Spleen (tissue), 11 donors: ENCODE data around the gene PDK4. TPM values are rescaled to one million over a fixed set of nuclear protein-coding genes. Genes with fewer than 3 reads are reported as not detected.

Experiments used
- DNase-seq: peaks from one replicate; pipeline ENCODE4 v3.0.0-alpha.2; 2020
- H3K27ac ChIP-seq, 8 donors: fragments of 200-600 bp; sonication (generic) in 7 of 8; 1 replicate in 4 of 8; 2 replicates in 4 of 8; pipeline versions ENCODE4 v1.5.0 to v1.8.0; 2016 to 2021; ENCODE audit warnings: inconsistent platforms in 4 of 8, mild to moderate bottlenecking in 4 of 8, moderate library complexity in 1 of 8
- H3K27me3 ChIP-seq, 7 donors: fragments of 200-600 bp; sonication (generic) in 6 of 7; replicated peaks in 1 of 7; 1 replicate in 4 of 7; 2 replicates in 3 of 7; pipeline versions ENCODE4 v1.5.0 to v1.8.0; 2016 to 2021; ENCODE audit warnings: inconsistent platforms in 3 of 7, mild to moderate bottlenecking in 1 of 7
- H3K36me3 ChIP-seq, 6 donors: fragments of 200-600 bp; sonication (generic) in 5 of 6; 1 replicate in 4 of 6; 2 replicates in 2 of 6; pipeline versions ENCODE4 v1.5.0 to v1.8.0; 2016 to 2021; ENCODE audit warnings: inconsistent platforms in 2 of 6
- H3K4me1 ChIP-seq, 6 donors: fragments of 200-600 bp; sonication (generic) in 5 of 6; 1 replicate in 3 of 6; 2 replicates in 3 of 6; pipeline versions ENCODE4 v1.5.0 to v1.8.0; 2016 to 2021; ENCODE audit warnings: inconsistent platforms in 3 of 6
- H3K4me3 ChIP-seq, 8 donors: fragments of 200-600 bp; sonication (generic) in 7 of 8; 1 replicate in 4 of 8; 2 replicates in 4 of 8; pipeline versions ENCODE4 v1.5.0 to v1.8.0; 2016 to 2021; ENCODE audit warnings: inconsistent platforms in 4 of 8, mild to moderate bottlenecking in 4 of 8, moderate library complexity in 2 of 8
- H3K9me3 ChIP-seq, 8 donors: fragments of 200-600 bp; sonication (generic) in 7 of 8; 1 replicate in 4 of 8; 2 replicates in 4 of 8; pipeline versions ENCODE4 v1.5.0 to v1.8.0; 2016 to 2021; ENCODE audit warnings: inconsistent platforms in 4 of 8
- CTCF ChIP-seq, 11 experiments: fragments of 200-600 bp in 7 of 11; fragments of 450-650 bp in 4 of 11; sonication (generic) in 4 of 11; IDR thresholded peaks in 8 of 11; conservative IDR thresholded peaks in 3 of 11; 1 replicate in 7 of 11; 2 replicates in 4 of 11; pipeline versions ENCODE4 v1.4.0 to v1.8.0; 2016 to 2021; ENCODE audit warnings: antibody characterized with exemption in 11 of 11, inconsistent platforms in 4 of 11, mild to moderate bottlenecking in 1 of 11
- POLR2A ChIP-seq, 3 donors: fragments of 450-650 bp; IDR thresholded peaks; one replicate each; pipeline ENCODE4 v1.5.1; 2017; ENCODE audit warnings: antibody characterized with exemption in 3 of 3, mild to moderate bottlenecking in 1 of 3
- POLR2AphosphoS5 ChIP-seq, 3 donors: sonication (generic); formaldehyde crosslinking; IDR thresholded peaks; one replicate each; pipeline ENCODE4 v1.5.1; 2017; ENCODE audit warnings: antibody characterized with exemption in 3 of 3
- WGBS, 5 donors: extraction: QIAGEN DNeasy Blood & Tissue Kit in 3 of 5; methylation state at CpG; one replicate each; pipeline versions ENCODE4 v1.1.5 to v1.1.7; 2013 to 2018; 5-methylcytosine and 5-hydroxymethylcytosine counted together
- intact Hi-C: fragments of 100-400 bp; cut with DNase I; formaldehyde crosslinking; loops from one replicate; pipeline ENCODE4 v1.15.0; 2023; ENCODE audit warnings: low total_unique reads
- polyA plus RNA-seq, 3 donors: library from polyadenylated mRNA; stranded (reverse); fragments of 200-250 nt; gene quantifications; one replicate each; pipeline ENCODE4 v1.2.1, GENCODE V29; 2013
- total RNA-seq, 7 donors: library from RNA; depleted of rRNA in 3 of 7; stranded (reverse); fragments of >200 nt in 3 of 7; fragmentation: NEBNext Ultra II Directional in 4 of 7; extraction: Animal tissue kit (Norgen Biotek cat#: 25700) in 4 of 7; gene quantifications; one replicate each; pipeline versions ENCODE4 v1.1.0 to v1.2.1, GENCODE V29; 2016 to 2021
- donor health status: healthy with polysubstance abuse.
- donor health status: DM: no; HTN: no; CAD: no; lungs with moderate emphysema.
- donor health status: DM: no; HTN: no; CAD: no.
- donor health status: Bipolar disorder and iron deficiency.
- donor health status: healthy.
- donor health status: DM: no; HTN: no; CAD: no.
- donor health status: DM: yes; HTN: yes; CAD: no.

The PDK4 gene
- total and polyA plus RNA-seq, 10 donors, result 21.1 to 1,055 (median 167) TPM

- Histone ChIP-seq H3K4me1 (peaks cover 0 to 41% (median 21%) of the 10 kb centered on the region in 6 donors), H3K27me3 (no peaks in the 10 kb centered on the region), H3K27ac (peak overlapping the region in 4 of 8 donors; percentile 4 to 27 (median 14)), H3K9me3 (no peaks in the 10 kb centered on the region), H3K4me3 (no peak overlapping the region), H3K36me3 (no peaks in the 10 kb centered on the region)
- no peak for DNase-seq
- intact Hi-C loops, result loop anchor here (10.0 kb wide), 1 partner anchor 47 kb away; the partner anchor contains the start of gene PDK4
- TF ChIP-seq POLR2A (IDR thresholded peaks at IDR 0.05) (no peak), POLR2AphosphoS5 (IDR thresholded peaks at IDR 0.05) (no peak), CTCF (IDR thresholded peaks at IDR 0.05 in 8 of 11, conservative IDR thresholded peaks at IDR 0.05 in 3 of 11) (no peak)
- whole genome bisulfite sequencing, 5 donors, result 71 to 86% (median 84%) methylated on average over 5 to 6 of the region's 6 CpGs
Observed at GRCh38 chr7:95547361-95548348, 48.7 kb downstream of the PDK4 start.

- TF ChIP-seq CTCF (IDR thresholded peaks at IDR 0.05 in 8 of 11, conservative IDR thresholded peaks at IDR 0.05 in 3 of 11) (no peak), POLR2A (IDR thresholded peaks at IDR 0.05) (no peak), POLR2AphosphoS5 (IDR thresholded peaks at IDR 0.05) (no peak)
- DNase-seq, result no peak
- no peak overlapping the region for H3K4me3 ChIP-seq
- no peaks in the 10 kb centered on the region for H3K27me3 ChIP-seq
- intact Hi-C loops, result loop anchor here (10.0 kb wide), 1 partner anchor 48 kb away; the partner anchor contains the start of gene PDK4
- peak overlapping the region in 3 of 8 donors; percentile 5 to 73 (median 27) for H3K27ac ChIP-seq
- H3K36me3 ChIP-seq, result no peaks in the 10 kb centered on the region
- peaks cover 0 to 41% (median 21%) of the 10 kb centered on the region in 6 donors for H3K4me1 ChIP-seq
- no peaks in the 10 kb centered on the region for H3K9me3 ChIP-seq
- 71 to 91% (median 81%) methylated on average over 4 of the region's 4 CpGs for WGBS, 5 donors
Observed at GRCh38 chr7:95546647-95547046, 49.7 kb downstream of the PDK4 start.

GRCh38 chr7:95545673-95546072 lies 50.6 kb downstream of the PDK4 start:
- Histone ChIP-seq H3K9me3 (no peaks in the 10 kb centered on the region), H3K36me3 (no peaks in the 10 kb centered on the region), H3K27me3 (no peaks in the 10 kb centered on the region), H3K27ac (peak overlapping the region in 6 of 8 donors; percentile 24 to 77 (median 72)), H3K4me1 (peaks cover 0 to 33% (median 19%) of the 10 kb centered on the region in 6 donors), H3K4me3 (peak overlapping the region in 5 of 8 donors; percentile 3 to 55 (median 15))
- intact Hi-C loops, result loop anchor here (10.0 kb wide), 1 partner anchor 49 kb away; the partner anchor contains the start of gene PDK4
- 94 to 100% (median 95%) methylated on average over 1 of the region's 1 CpG for WGBS, 5 donors
- DNase-seq, result no peak
- TF ChIP-seq POLR2A (IDR thresholded peaks at IDR 0.05), result no peak
- TF ChIP-seq POLR2AphosphoS5 (IDR thresholded peaks at IDR 0.05), result no peak
- no peak for TF ChIP-seq CTCF (IDR thresholded peaks at IDR 0.05 in 8 of 11, conservative IDR thresholded peaks at IDR 0.05 in 3 of 11)
